Cardiac septum (tissue), 1 donor: ENCODE data around the gene IFT27. TPM values are rescaled to one million over a fixed set of nuclear protein-coding genes. Genes with fewer than 3 reads are reported as not detected.
A peak's percentile ranks its signal among the peaks of the same experiment; 100 is the strongest.

Experiments
- DNase-seq: peaks from one replicate; pipeline ENCODE4 v3.0.0-alpha.2; 2020; ENCODE audit warnings: low spot score
- intact Hi-C: fragments of 100-400 bp; cut with DNase I; formaldehyde crosslinking; loops from one replicate; pipeline ENCODE4 v1.14.0; 2022
- total RNA-seq: library from RNA; stranded (reverse); fragmentation: NEBNext Ultra II Directional; extraction: Animal tissue kit (Norgen Biotek cat#: 25700); gene quantifications from one replicate; pipeline ENCODE4 v1.2.1, GENCODE V29; 2021
- donor health status: DM: no; HTN: no; CAD: no.

Gene IFT27
- total RNA-seq, 1 donor from 2014 or later: 24.7 TPM

GRCh38 chr22:36797911-36798673 is 22.2 kb upstream of the IFT27 start:
- no peak for DNase-seq
- intact Hi-C loops: no loop called here

- intact Hi-C loops: no loop called here
- DNase-seq: no peak
Observed at GRCh38 chr22:36797374-36797773, 21.5 kb upstream of the IFT27 start.

DNA sequence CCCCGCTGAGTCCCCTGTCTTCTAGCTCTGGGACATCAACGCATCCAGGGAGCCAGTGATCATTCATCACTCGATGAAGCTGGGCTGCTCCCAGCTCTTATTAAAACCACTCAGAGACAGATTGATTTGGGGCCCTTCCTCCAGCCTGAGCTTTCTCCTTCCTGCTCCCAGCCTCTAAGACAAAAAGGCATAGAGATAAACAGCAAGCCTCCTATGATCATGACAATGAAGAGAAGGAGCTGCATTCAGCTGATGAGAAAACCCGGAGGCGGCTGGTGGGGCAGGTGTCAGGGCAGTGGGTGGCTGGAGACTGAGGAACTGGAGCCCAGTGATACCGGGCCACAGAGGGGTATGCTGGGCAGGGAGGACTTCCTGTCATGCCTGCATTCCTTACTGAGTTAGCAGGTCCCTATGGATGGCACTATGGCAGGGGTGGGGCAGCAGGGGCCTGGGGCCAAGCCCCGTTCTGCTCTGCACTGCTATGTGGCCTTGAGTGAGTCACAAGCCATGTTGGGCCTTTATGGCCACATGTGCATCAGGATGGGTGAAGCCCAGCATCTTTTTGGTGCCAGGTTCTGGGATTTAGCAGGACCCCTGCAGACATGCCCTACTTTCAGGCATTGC is 20.7 kb upstream of the IFT27 start:
- intact Hi-C loops: no loop called here
- DNase-seq: no peak

GRCh38 chr22:36795633-36796032 is 19.7 kb upstream of the IFT27 start:
- no peak for DNase-seq
- intact Hi-C loops: no loop called here

DNA sequence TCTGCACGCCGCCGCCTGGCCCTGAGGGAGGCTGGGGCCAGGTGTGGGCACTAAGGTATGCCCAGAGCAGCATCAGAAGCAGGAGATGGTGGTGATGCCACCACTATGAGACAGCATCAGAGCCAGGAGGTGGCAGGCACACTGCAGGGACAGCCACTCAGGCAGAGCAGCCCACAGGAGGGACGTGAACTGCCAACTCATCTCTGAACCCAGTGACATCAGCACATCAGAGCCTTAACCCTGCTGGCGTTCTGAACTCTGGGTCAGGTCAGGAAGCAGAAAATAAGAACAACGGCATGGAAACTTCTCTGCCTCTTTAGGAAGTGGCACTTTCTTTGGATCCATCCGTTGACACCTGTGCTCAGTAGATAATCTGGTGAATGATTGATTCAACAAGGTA is 14.7 kb upstream of the IFT27 start:
- DNase-seq: no peak
- intact Hi-C loops: no loop called here

- intact Hi-C loops: no loop called here
- DNase-seq: no peak
Observed at GRCh38 chr22:36787204-36787988, 11.5 kb upstream of the IFT27 start.

DNA sequence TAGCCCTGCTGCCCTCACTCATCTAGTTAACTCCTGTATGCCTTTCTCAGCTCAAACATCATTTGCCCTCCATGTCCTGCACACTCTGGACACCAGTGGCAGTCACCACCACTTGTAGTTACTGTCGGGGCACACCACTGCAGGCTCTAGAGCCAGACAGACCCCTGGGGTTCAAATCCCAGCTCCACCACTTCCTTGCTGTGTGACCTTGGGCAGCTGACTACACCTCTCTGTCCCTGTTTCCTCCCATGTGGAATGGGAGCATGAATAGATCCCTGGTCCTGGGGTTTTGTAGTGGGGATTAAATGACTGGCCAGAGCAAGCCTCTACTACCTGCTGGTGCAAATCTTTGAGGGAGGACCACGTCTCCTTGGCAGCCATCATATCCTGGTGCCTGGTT is 7.8 kb upstream of the IFT27 start:
- intact Hi-C loops: loop anchor here (2.0 to 5.0 kb wide), 4 partner anchors 71 to 414 kb away; no protein-coding TSS in a partner anchor
- DNase-seq: no peak

DNA sequence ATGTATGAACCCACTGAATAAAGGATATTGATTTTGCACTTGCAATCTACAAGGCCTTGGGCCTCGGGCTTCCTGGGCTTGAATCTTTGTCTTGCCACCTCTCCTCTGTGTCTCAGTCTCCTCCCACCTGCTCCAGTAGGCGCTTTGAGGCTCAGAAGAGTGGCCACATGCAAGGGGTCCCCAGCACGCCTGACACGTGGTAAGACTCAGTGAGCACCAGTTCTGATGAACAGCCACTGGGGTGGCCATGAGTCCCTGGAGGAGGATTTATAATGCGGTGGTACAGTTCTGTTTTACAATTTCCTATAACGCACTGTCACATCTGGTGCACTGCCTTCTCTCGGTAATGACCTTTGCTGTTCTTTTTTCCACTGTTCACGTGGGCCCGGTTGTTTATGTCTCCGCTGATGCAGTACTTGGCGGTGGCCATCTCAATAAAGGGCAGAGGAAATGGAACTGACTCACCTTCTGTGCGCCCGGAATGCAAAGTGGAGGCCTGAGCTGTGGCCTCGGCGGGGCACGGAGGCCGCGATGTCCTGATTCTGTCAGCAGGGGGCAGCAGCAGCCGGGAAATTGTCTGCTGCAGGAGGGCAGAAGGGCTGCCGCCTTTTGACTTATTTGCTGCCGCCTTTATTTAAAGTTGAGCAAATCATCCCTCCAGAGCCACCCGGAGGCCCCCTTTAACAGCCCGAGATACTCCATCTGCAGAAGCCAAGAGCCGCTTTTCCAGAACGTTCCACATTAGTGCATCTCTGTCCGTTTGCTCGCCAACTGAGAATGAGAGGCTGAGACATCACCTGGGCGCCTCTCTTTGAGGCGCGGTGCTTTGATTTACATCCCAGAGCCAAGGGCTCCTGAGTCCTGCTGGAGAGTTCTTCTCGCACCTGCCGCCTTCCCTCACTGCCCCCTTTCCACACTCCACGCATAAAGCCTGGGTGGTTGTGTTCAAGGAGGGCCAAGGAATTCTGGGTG is 6.0 kb upstream of the IFT27 start:
- peak; percentile 92 for DNase-seq
- intact Hi-C loops: loop anchor here (2.0 to 5.0 kb wide), 4 partner anchors 73 to 415 kb away; no protein-coding TSS in a partner anchor

DNA sequence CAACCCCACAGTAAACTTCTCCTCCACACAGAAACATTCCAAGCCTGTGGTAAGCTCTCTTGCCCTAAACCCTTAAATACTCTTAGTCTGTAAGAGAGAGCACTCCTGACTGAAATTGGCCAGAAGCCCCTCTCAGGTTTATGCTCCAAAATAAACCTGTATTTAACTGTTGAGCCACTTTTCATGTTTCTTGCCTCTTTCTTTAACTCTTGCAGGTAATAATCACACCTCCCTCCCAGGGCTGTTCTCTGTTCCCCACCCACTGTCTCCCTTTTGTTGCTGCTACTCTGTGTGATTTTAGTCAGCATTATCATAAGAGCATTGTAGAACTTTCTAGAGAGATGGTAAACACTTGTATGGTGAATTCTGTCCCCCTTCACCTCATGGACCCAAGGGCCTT is 2.1 kb upstream of the IFT27 start:
- intact Hi-C loops: loop anchor here (10.0 kb wide), 2 partner anchors 233 to 387 kb away; no protein-coding TSS in a partner anchor
- no peak for DNase-seq

DNA sequence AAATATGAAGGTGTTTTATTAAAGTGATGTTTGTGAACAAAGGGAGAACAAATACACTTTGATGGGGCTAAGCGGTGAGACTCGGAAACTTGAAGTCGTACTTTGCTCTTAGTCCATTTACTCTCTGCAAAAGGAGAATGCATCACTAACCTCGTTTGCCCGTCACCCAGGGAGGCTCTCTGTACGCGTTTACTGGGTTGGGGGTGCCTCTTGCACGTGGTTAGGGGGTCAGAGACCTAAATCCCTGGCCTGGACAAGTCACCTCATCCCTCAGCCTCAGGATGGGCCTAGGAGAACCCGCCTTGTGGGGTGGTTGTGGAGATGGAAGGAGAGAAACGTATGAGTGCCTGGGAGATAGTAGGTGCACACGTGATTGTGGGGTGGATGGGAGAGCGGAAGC is 803 bp upstream of the IFT27 start:
- no peak for DNase-seq
- intact Hi-C loops: loop anchor here (10.0 kb wide), 2 partner anchors 232 to 388 kb away; no protein-coding TSS in a partner anchor

DNA sequence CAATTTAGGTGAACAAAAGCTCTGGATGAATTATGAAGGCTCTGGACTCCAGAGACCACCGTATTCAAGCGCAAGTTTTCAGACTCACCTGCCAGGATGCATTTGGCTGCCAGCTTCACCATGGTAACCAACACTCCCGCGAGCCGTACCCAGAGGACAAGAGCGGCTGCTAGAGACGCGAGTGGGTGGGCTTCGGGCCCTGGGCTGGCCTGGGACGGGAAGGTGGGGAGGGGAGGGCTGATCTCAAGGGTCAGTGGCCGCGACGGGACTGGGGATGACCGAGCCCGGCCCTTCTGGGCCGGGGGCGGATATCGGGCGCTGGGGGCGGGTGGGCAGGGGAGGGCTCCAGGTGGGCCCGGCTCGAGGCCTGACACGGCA is 344 bp downstream of the IFT27 start:
- intact Hi-C loops: loop anchor here (10.0 kb wide), 2 partner anchors 231 to 389 kb away; no protein-coding TSS in a partner anchor
- no peak for DNase-seq

GRCh38 chr22:36773935-36774334 is 2.0 kb downstream of the IFT27 start:
- intact Hi-C loops: loop anchor here (10.0 kb wide), 2 partner anchors 229 to 391 kb away; no protein-coding TSS in a partner anchor
- DNase-seq: no peak

DNA sequence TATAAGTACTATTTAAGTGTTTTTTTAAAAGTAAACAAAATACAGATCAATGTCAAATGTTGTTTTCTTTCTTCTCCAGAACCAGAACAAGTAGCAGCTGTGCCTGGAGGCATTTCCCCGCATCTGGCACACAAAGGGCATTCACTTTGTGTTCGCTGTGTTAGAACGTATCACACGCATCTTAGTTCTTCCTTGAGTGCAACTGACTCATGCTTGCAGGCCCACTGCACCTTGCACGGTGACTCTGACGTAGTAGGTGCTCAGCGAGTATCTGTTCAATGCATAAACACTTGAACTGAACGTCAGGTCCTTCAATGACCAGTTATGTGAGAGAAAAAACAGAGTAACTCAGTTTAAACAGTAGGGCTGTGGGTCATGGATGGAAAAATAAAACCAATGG is 3.5 kb downstream of the IFT27 start:
- intact Hi-C loops: loop anchor here (10.0 kb wide), 2 partner anchors 228 to 392 kb away; no protein-coding TSS in a partner anchor
- DNase-seq: no peak

- DNase-seq: peak; percentile 44
- intact Hi-C loops: loop anchor here (10.0 kb wide), 2 partner anchors 227 to 393 kb away; no protein-coding TSS in a partner anchor
Observed at GRCh38 chr22:36771356-36772063, 4.4 kb downstream of the IFT27 start.

DNA sequence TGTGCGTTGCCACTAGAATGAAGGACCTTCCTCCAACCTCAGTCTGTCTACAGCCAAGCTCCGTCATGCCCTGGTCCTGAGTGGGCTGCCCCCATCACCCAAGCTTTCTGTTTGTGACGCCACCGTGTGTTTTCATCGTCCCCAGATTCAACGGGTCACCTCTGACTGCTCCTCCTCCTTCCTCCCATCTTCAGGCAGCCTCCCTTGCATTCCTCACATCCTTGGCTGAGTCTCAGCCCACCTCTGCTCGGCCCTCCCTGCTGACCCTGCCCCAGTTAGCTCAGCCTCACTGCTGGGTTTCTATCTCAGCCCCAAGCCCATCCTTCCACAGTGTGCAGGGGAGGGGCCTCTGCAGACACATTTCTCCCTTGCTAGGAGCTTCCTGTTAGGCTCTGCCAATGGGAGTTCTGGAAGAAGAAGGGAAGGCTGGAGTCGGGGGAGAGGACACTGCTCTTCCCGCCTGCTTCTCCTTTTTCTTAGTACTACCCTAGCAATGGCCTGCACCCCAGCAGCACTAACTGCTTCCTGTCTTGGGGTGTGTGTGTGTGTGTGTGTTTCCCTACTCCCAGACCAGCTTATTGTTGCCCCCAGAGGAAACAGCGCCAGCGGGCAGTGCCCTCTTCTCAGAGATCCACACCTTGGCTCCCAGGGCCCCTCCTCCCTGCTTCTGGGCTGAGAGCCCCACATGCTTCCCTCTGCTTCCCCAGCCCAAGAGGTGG is 5.2 kb downstream of the IFT27 start:
- intact Hi-C loops: loop anchor here (10.0 kb wide), 2 partner anchors 226 to 394 kb away; no protein-coding TSS in a partner anchor
- DNase-seq: peak; percentile 70

DNA sequence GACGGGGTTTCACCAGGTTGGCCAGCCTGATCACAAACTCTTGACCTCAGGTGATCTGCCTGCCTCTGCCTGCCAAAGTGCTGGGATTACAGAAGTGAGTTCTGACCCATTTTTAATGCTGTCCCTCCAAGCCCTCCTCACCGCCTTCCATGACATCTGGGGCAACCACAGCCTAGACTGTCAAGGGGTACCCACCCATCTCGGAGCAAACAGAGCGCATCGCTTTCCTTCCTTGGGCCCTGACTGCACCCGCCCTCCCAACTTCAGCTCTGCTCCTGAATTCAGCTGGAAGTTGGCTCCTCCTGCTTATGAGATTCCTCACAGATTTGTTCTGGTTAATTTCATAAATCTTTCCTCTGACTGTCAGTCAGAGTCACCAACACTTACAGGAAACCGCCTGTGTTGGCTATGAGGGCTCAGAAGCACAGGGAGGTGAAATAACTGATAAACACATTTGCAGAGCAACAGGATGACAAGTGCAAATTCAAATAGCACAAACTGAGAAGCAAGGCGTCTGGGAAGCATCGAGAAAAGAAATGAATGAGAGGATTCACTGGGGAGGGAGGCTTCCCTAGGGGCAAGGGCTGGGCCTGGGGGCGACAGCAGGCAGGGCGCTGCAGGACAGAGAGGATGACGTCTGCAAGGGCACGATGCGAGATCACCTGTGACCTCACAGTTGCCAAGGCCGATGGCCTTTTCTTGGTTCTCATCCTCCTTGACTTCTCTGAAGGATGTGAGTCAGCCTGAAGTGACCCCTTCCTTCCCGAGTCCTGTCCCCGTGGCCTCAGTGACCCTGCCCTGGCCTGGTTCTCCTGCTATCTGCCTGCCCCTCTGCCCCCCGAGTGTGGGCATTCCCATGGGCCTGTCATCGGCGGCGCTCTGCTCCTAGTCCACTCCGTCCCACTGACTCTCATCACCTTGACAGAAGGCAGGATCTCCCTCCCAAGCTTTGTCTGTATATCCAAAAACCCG is 6.1 kb downstream of the IFT27 start:
- DNase-seq: peak; percentile 27
- intact Hi-C loops: loop anchor here (10.0 kb wide), 2 partner anchors 225 to 395 kb away; no protein-coding TSS in a partner anchor
